DMS 273 (cell line): ENCODE data around the gene PHACTR3.

ENCODE experiments used
- DNase-seq: peaks from one replicate; lab custom pipeline; 2025; ENCODE audit not compliant: unreplicated experiment; lab: John Stamatoyannopoulos, UW

Gene PHACTR3

GRCh38 chr20:59573837-59574236 lies 30.5 kb upstream of the PHACTR3 start:
- DNase-seq: no peak

GRCh38 chr20:59574308-59574707 lies 30.0 kb upstream of the PHACTR3 start:
- DNase-seq: no peak

GRCh38 chr20:59575216-59575615 lies 29.1 kb upstream of the PHACTR3 start:
- no peak for DNase-seq

GRCh38 chr20:59575653-59576052 lies 28.7 kb upstream of the PHACTR3 start:
- DNase-seq: no peak

GRCh38 chr20:59576216-59576953 lies 28.0 kb upstream of the PHACTR3 start:
- DNase-seq: peak; percentile 64

GRCh38 chr20:59577037-59577808 lies 27.1 kb upstream of the PHACTR3 start:
- peak; percentile 17 for DNase-seq

GRCh38 chr20:59577809-59578435 lies 26.4 kb upstream of the PHACTR3 start:
- no peak for DNase-seq

- no peak for DNase-seq
Measured at GRCh38 chr20:59578436-59579403, 25.6 kb upstream of the PHACTR3 start.

GRCh38 chr20:59579404-59580145 lies 24.8 kb upstream of the PHACTR3 start:
- DNase-seq: no peak

GRCh38 chr20:59580146-59580946 lies 24.0 kb upstream of the PHACTR3 start:
- DNase-seq: peak; percentile 16

- no peak for DNase-seq
Measured at GRCh38 chr20:59580991-59581401, 23.3 kb upstream of the PHACTR3 start.

- DNase-seq: no peak
Measured at GRCh38 chr20:59581993-59582679, 22.2 kb upstream of the PHACTR3 start.

- DNase-seq: peak; percentile 42
Measured at GRCh38 chr20:59583428-59584277, 20.7 kb upstream of the PHACTR3 start.

- no peak for DNase-seq
Measured at GRCh38 chr20:59584278-59584925, 19.9 kb upstream of the PHACTR3 start.

GRCh38 chr20:59585714-59586409 lies 18.5 kb upstream of the PHACTR3 start:
- no peak for DNase-seq

GRCh38 chr20:59586613-59587012 lies 17.7 kb upstream of the PHACTR3 start:
- no peak for DNase-seq

GRCh38 chr20:59587570-59587969 lies 16.8 kb upstream of the PHACTR3 start:
- DNase-seq: no peak
